Bone marrow (tissue), 2 donors: ENCODE data around the gene FBLIM1.
"Not testable (repeated sequence)": the region's sequence is repeated elsewhere in the genome, so short reads cannot be mapped to it uniquely, and the experiment has no call there.

ENCODE experiments used
- DNase-seq, 2 donors: peaks; one replicate each; lab custom pipeline; 2025; lab: John Stamatoyannopoulos, UW

The FBLIM1 gene

DNA sequence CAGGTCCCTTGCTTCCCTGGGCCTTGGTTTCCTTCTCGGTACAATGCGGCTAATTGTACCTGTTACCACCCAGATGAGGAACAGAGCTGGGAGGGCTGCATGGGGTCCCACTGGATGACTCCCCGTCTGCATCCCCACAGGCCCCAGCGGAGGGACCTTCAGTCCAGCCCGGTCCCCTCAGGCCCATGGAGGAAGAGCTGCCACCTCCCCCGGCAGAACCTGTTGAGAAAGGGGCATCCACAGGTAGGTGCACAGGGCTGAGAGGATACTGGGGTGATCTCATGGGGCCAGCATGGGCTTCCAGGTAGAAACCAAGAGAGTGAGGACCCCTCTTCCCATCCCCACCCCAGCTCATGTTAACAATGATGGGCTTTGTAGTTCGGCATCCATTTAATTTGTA is 9.8 kb downstream of the FBLIM1 start:
- no peak for DNase-seq

GRCh38 chr1:15770313-15770962 is 11.8 kb downstream of the FBLIM1 start:
- no peak for DNase-seq

DNA sequence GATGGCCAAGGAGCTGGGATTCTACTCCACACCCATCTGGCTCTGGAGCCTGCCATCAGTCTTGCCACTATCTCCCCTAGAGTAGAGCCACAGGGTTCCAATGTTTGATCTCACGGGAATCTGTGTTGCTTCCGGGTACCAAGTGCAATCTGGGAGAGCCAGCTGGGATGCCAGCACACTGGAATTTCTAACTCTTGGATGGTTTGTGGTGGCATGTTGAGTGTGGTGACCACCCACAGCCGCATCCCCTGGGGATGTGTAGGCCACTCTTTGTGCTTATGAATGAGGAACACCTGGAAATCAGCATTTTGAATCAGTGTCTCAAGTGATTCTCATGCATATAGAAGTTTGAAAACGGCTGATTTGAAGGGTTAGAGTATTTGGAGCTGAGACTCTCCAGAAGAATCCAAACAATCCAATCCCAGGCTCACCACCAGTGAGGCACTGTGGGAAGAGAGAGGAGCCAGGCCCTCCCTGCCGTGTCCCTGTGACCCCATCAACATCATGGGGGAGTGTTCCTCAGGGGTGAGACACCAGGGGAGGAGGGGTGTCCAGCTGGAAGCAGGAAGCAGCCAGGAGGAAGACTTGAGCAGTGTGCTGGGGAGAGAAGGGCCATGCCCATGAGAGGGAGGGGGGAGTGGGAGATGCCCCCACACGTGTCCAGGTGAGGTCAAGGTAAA is 13.4 kb downstream of the FBLIM1 start:
- no peak for DNase-seq

- no peak for DNase-seq
Measured at GRCh38 chr1:15775706-15776105, 17.1 kb downstream of the FBLIM1 start.

- DNase-seq: no peak
Measured at GRCh38 chr1:15777909-15778707, 19.5 kb downstream of the FBLIM1 start.

- no peak for DNase-seq
Measured at GRCh38 chr1:15785683-15786082, 27.1 kb downstream of the FBLIM1 start.

DNA sequence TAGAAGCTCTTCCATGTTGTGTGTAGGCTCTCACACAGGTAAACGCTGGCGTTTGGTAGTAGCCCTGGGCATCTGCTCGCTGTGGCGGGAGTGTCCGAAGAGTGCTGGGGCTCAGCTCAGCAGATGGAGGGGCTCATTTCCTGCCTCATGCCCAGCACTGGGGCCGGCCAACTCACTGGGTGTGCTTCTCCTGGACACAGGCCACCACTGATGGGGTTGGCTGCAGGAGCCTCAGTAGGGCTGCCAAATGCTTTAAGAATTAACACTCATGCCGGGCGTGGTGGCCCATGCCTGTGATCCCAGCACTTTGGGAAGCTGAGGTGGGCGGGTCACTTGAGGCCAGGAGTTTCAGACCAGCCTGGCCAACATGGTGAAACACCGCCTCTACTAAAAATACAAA is 28.0 kb downstream of the FBLIM1 start:
- no peak for DNase-seq

- peak; percentile 22 to 54 for DNase-seq
Measured at GRCh38 chr1:15788624-15789301, 30.2 kb downstream of the FBLIM1 start.

- DNase-seq: no peak
Measured at GRCh38 chr1:15796086-15796462, 37.5 kb downstream of the FBLIM1 start.

- DNase-seq: no peak
Measured at GRCh38 chr1:15797614-15798390, 39.2 kb downstream of the FBLIM1 start.

DNA sequence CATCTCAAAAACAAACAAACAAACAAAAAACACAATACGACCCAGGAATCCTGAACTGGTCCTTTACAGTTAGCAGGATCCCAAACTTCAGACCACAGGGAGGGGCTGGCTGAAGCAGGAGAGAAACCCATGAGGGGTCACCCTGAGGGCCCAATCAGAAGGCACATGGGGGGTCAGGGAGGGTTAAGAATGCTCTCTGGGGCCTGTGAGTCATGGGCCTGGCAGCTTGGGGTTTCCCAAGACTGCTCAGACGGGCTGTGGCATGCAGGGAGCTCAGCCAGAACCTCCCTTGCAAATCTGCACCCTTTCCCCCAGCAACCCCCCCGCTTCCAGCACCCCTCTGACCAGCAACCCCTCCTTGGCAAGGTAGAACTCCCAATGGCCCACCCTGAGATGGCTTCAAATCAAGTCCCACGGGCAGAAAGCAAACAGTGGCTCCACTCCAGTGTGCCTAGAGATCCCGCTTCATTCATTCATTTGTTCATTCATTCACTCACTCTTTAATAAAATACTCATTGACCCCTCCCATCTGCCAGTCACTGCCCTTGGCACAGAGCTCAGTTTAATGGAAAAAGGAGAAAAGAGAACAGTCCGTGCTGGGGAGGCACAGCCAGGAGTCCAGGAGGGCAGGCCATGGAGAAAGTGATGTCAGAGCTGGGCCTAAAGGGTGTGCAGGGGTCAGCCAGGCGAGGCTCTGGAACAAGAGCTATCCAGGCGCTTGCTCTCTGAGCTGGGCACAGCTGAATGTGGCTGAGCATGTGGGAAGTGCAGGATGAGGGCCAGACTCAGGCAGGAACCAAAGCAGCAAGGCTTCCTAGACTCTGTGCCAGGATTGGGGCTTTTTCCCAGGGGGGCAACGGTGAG is 40.6 kb downstream of the FBLIM1 start:
- DNase-seq: no peak

GRCh38 chr1:15799928-15800835 is 41.6 kb downstream of the FBLIM1 start:
- no peak for DNase-seq

DNA sequence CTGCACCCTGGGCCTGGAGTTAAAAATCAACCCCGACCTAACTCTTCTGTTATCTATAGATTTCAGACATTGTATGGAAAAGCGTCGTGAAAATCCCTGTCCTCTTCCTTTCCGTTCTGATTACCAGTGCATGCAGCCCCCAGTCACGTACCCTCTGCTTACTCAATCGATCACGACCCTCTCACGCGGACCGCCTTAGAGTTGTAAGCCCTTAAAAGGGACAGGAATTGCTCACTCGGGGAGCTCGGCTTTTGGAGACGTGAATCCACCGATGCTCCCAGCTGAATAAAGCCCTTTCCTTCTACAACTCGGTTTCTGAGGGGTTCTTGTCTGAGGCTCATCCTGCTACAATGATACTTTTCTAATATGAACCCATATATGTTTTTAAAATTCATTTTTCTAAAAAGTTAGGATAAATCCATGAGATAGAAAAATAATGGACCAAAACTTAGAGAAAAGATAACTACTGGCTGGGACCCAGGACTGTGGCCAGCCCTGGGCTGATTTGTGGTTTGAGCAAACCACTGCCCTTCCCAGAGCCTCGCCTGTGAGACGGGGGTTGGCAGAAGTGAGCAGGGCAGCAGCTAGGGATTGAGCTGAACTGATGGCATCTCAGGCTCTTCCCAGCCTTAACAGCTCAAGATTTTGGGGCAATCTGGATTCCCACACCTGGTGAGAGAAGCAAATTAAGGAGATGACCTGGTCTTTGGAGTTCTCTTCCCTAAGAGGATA is 43.8 kb downstream of the FBLIM1 start:
- DNase-seq: no peak

- DNase-seq: no peak
Measured at GRCh38 chr1:15803380-15803779, 44.8 kb downstream of the FBLIM1 start.

GRCh38 chr1:15804060-15804459 is 45.5 kb downstream of the FBLIM1 start:
- no peak for DNase-seq

DNA sequence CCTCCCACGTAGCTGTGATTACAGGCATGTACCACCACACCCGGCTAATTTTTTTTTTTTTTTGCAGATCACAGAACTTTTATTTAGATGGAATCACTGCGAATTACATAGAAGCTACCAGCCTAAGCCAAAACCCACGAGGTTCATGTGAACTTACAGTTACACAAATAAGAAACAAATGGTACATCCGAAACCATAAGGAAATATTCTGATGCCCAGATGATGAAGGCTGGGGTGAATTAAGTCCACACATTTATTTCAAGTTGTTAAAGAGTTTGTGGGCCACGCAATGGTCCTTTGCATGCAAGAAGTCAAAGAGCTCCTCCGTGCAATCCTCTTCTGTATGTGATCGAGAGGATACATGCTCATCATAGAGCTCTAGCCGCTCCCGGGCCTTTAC is 48.5 kb downstream of the FBLIM1 start:
- no peak for DNase-seq

- not testable (repeated sequence) for DNase-seq
Measured at GRCh38 chr1:15807549-15807948, 49.0 kb downstream of the FBLIM1 start, which contains the start of gene UQCRHL. TSS of gene UQCRHL (minus strand) at chr1:15807649. CDS start at chr1:15807649, 0 bp downstream.

- DNase-seq: no peak
Measured at GRCh38 chr1:15808955-15809354, 50.4 kb downstream of the FBLIM1 start.

- DNase-seq: no peak
Measured at GRCh38 chr1:15810073-15810472, 51.5 kb downstream of the FBLIM1 start.
